GM13976 (cell line): Measurements from ENCODE around the gene DDI2.

Experiments used
- DNase-seq: peaks from one replicate; pipeline ENCODE4 v3.0.0; 2012; ENCODE audit warnings: low spot score
- CTCF ChIP-seq: IDR thresholded peaks from 2 replicates; pipeline ENCODE4 v1.5.1; 2012; ENCODE audit warnings: borderline replicate concordance, mild to moderate bottlenecking; ENCODE audit not compliant: insufficient read depth; ENCODE audit errors: extremely low read depth, missing control alignments, control extremely low read depth
- in situ Hi-C: fragments of 300-500 bp; cut with MboI; formaldehyde crosslinking; loops from one replicate; pipeline ENCODE4 v1.12.0; 2022; ENCODE audit warnings: low sequenced_read_pairs, mixed read lengths, inconsistent platforms; ENCODE audit not compliant: unreplicated experiment

The DDI2 gene

GRCh38 chr1:15617173-15618076, at the start of gene DDI2:
Gene DDI2, plus strand, starts transcription at chr1:15617458. Its CDS starts 213 bp downstream, at chr1:15617671.
- no peak for TF ChIP-seq CTCF
- in situ Hi-C loops: no loop called here

DNA sequence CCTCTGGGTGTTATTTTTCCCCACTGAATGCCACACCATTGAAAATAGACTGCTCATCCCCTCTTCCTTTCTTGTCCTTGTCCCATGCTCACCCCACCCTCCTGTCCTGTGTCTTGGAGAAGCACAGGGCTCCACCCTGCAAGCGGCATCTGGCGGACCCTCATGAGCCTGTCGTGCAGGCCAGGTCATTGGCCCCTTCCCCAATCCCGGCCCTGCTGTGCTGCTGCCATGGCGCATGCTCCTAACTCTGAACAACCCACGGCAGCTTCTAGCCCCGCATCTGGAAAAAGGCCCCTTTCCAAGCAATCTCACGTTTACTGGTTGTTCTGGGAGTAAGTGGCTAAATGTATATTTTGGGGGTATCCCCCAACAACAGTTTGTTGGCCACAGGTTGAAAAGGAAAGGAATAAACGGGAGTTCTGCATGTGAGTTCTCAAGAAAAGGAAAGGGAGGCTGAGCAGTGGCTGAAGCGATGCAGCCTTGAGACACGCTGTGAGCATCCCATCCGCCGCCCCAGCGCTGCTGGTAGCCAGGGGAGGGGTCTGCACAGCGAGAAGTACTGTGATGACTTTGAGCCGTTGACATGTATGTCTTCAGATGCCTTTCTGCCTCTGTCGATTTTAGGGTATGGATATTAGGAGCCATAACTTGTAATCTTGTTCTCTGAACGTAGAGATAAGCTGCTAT, 48.7 kb upstream of the DDI2 start:
- in situ Hi-C loops: no loop called here
- TF ChIP-seq CTCF: no peak
- DNase-seq: no peak

More at GRCh38 chr1:15617173-15618076, at the start of gene DDI2:
- peak; percentile 95 for DNase-seq

GRCh38 chr1:15570861-15571260, 46.4 kb upstream of the DDI2 start:
- in situ Hi-C loops: no loop called here
- no peak for DNase-seq
- no peak for TF ChIP-seq CTCF

DNA sequence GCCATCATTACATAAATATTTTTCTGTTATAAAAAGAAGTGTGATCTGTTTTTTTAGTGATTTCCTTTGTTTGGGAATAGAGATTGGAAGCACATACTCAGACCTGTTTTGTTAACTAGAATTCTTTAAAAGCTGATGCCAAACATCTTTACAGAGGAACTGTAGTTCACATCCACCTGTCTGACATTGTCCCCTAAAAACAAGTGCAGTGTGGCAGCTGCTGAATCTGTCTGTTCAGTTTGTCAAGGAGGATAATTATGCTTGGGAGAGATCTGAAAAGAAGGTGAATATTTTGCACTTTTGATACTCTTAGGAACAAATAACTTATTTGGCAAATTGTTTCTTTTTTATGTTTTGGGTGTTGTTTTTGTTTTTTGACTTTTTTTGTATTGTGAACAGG, 46.0 kb upstream of the DDI2 start:
- TF ChIP-seq CTCF: no peak
- in situ Hi-C loops: no loop called here
- no peak for DNase-seq

DNA sequence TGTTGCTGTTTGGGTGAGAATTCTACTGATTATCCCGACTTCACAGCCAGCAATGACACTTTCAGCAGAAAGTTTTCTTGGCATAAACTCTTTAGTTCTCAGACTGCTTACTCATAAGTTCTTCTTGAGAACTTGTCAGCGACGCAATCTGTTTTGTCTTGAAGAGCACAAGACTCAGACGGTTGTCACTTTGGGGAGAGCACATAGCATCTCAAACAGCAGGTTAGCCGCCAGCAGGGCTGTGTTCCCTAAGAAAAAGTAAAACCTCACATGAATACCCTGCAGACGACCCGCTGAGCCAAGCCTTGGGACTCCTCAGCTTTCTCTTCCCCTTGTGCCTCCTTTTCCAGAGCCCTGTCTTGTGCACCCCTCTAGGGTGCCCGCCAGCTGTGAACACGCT, 43.8 kb upstream of the DDI2 start:
- in situ Hi-C loops: no loop called here
- DNase-seq: no peak
- TF ChIP-seq CTCF: no peak

DNA sequence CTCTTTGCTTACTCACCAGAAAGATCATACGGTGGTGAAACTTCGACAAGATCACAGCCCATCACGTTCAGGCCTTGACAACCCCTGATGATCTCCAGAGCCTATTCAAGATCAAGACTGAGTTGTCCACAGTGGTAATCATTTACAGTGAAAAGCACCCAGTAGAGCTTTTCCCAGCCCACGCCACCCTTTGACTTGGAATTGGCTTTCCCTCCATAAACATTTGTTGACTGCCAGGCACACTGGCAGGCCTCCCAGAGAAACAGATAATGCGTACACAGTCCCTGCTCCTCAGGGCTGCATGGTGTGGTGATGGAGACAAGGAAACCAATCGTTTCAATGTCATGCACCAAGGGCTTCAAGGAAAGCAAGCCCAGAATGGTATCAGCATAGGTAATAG, 42.5 kb upstream of the DDI2 start:
- no peak for DNase-seq
- no peak for TF ChIP-seq CTCF
- in situ Hi-C loops: no loop called here
